HCT116 (cell line): ENCODE results near the gene CALCB. TPM values are rescaled to one million over a fixed set of nuclear protein-coding genes. Genes with fewer than 3 reads are reported as not detected.

Experiments used
- ATAC-seq: fragments of 200-7000 bp; cut with Tn5 transposase; 2 replicates; pipeline ENCODE4 v1.9.1; 2020; ENCODE audit warnings: mild to moderate bottlenecking, moderate library complexity
- BruUV-seq: library from RNA; stranded (reverse); fragments of 400-500 nt; replicated peaks from 2 replicates; lab custom pipeline; 2021; lab: Mats Ljungman, UMichigan
- CTCF ChIA-PET: fragments of 300-600 bp; sonication (Branson Sonifier 250); formaldehyde crosslinking; loops from one replicate; lab custom pipeline; 2021; ENCODE audit warnings: antibody characterized with exemption; lab: Charles Lee
- POLR2A ChIA-PET: fragments of 300-600, 350-600 bp; sonication (Branson Sonifier 250); formaldehyde crosslinking; loops from one replicate; lab custom pipeline; 2021; ENCODE audit warnings: antibody characterized with exemption; lab: Charles Lee
- RAD21 ChIA-PET, 2 experiments: fragments of 300-600 bp; sonication (Branson Sonifier 250); formaldehyde crosslinking; loops; one replicate each; lab custom pipeline; 2023; ENCODE audit warnings: low total read pairs in 2 of 2; ENCODE audit not compliant: uncharacterized antibody in 2 of 2, unreplicated experiment in 2 of 2, low non-redundant PET in 1 of 2; lab: Charles Lee
- DNase-seq: peaks from one replicate; pipeline ENCODE4 v3.0.0-alpha.2; 2010; ENCODE audit warnings: low read depth, low spot score
- H2AFZ ChIP-seq: fragments of 200-600 bp; shearing (Covaris generic), sonication (generic); 2 replicates; pipeline ENCODE4 v1.6.1; 2017; ENCODE audit warnings: low read depth, mixed run types, mixed read lengths, antibody characterized with exemption, low read length; ENCODE audit not compliant: poor library complexity, severe bottlenecking
- H3K27ac ChIP-seq: 2 replicates; pipeline ENCODE4 v1.5.1; 2012; ENCODE audit warnings: low read depth, low read length
- H3K27me3 ChIP-seq: fragments of 200-600 bp; sonication (generic); 2 replicates; pipeline ENCODE4 v1.6.1; 2016; ENCODE audit warnings: mixed run types, low read length, mixed read lengths; ENCODE audit not compliant: insufficient read depth
- H3K36me3 ChIP-seq, 2 experiments: fragments of 200-500 bp in 1 of 2; fragments of 200-600 bp in 1 of 2; sonication (Bioruptor generic) in 1 of 2; sonication (generic) in 1 of 2; 2 replicates each; pipeline versions ENCODE4 v1.5.1 to v1.6.1; 2014 to 2016; ENCODE audit warnings: low read length in 2 of 2, inconsistent platforms in 1 of 2, mixed read lengths in 1 of 2, mixed run types in 1 of 2; ENCODE audit not compliant: insufficient read depth in 2 of 2, control insufficient read depth in 1 of 2
- H3K4me1 ChIP-seq, 2 experiments: fragments of 200-600 bp in 1 of 2; sonication (generic) in 1 of 2; 2 replicates each; pipeline versions ENCODE4 v1.5.1 to v1.6.1; 2012 to 2017; ENCODE audit warnings: low read length in 2 of 2, inconsistent platforms in 1 of 2, mild to moderate bottlenecking in 1 of 2, mixed read lengths in 1 of 2, mixed run types in 1 of 2, moderate library complexity in 1 of 2; ENCODE audit not compliant: insufficient read depth in 2 of 2, control insufficient read depth in 1 of 2
- H3K4me2 ChIP-seq: fragments of 200-600 bp; sonication (generic); 2 replicates; pipeline ENCODE4 v1.6.1; 2017; ENCODE audit warnings: mixed run types, low read length, mixed read lengths
- H3K4me3 ChIP-seq, 2 experiments: fragments of 200-600 bp in 1 of 2; sonication (generic) in 1 of 2; replicated peaks in 1 of 2; 2 replicates each; pipeline ENCODE4 v1.5.1; 2011 to 2016; ENCODE audit warnings: low read length in 2 of 2, control low read depth in 1 of 2, low read depth in 1 of 2, mild to moderate bottlenecking in 1 of 2, mixed read lengths in 1 of 2, mixed run types in 1 of 2
- H3K79me2 ChIP-seq: fragments of 200-600 bp; sonication (generic); 2 replicates; pipeline ENCODE4 v1.6.1; 2017; ENCODE audit warnings: mild to moderate bottlenecking, mixed run types, low read length, moderate library complexity, mixed read lengths; ENCODE audit not compliant: insufficient read depth
- H3K9ac ChIP-seq: fragments of 200-600 bp; sonication (generic); 2 replicates; pipeline ENCODE4 v1.6.1; 2016; ENCODE audit warnings: low read length, mixed read lengths
- H3K9me2 ChIP-seq: fragments of 200-600 bp; sonication (generic), shearing (Covaris generic); 2 replicates; pipeline ENCODE4 v1.6.1; 2017; ENCODE audit warnings: mixed run types, mild to moderate bottlenecking, moderate library complexity; ENCODE audit not compliant: insufficient read depth
- H3K9me3 ChIP-seq, 2 experiments: fragments of 200-500 bp in 1 of 2; fragments of 200-600 bp in 1 of 2; sonication (Bioruptor generic) in 1 of 2; sonication (generic) in 1 of 2; 2 replicates each; pipeline ENCODE4 v1.6.1; 2014 to 2017; ENCODE audit warnings: low read length in 2 of 2, mixed read lengths in 2 of 2, inconsistent platforms in 1 of 2, low read depth in 1 of 2, mild to moderate bottlenecking in 1 of 2, mixed run types in 1 of 2, moderate library complexity in 1 of 2; ENCODE audit not compliant: control insufficient read depth in 1 of 2, insufficient read depth in 1 of 2
- H4K20me1 ChIP-seq: fragments of 200-600 bp; sonication (generic), shearing (Covaris generic); 2 replicates; pipeline ENCODE4 v1.6.1; 2017; ENCODE audit warnings: mixed run types, mild to moderate bottlenecking, moderate library complexity; ENCODE audit not compliant: insufficient read depth
- ATF3 ChIP-seq: IDR thresholded peaks from 2 replicates; pipeline ENCODE4 v1.6.1; 2012
- CEBPB ChIP-seq: IDR thresholded peaks from 2 replicates; pipeline ENCODE4 v1.6.1; 2012; ENCODE audit warnings: low read depth
- EGR1 ChIP-seq: IDR thresholded peaks from 2 replicates; pipeline ENCODE4 v1.6.1; 2012; ENCODE audit warnings: low read depth
- ELF1 ChIP-seq: IDR thresholded peaks from 2 replicates; pipeline ENCODE4 v1.6.1; 2012; ENCODE audit warnings: low read depth, borderline replicate concordance
- EZH2phosphoT487 ChIP-seq: fragments of 200-600 bp; IDR thresholded peaks from 2 replicates; pipeline ENCODE4 v1.6.1; 2018; ENCODE audit warnings: antibody characterized with exemption, borderline replicate concordance
- FOSL1 ChIP-seq: IDR thresholded peaks from 2 replicates; pipeline ENCODE4 v1.6.1; 2012; ENCODE audit warnings: low read depth
- JUND ChIP-seq: IDR thresholded peaks from 2 replicates; pipeline ENCODE4 v1.6.1; 2012
- MAX ChIP-seq: IDR thresholded peaks from 2 replicates; pipeline ENCODE4 v1.6.1; 2012
- POLR2AphosphoS5 ChIP-seq: IDR thresholded peaks from 2 replicates; pipeline ENCODE4 v1.6.1; 2011; ENCODE audit warnings: mild to moderate bottlenecking, low read depth, low read length, moderate library complexity
- RAD21 ChIP-seq: IDR thresholded peaks from 2 replicates; pipeline ENCODE4 v1.6.1; 2012; ENCODE audit warnings: low read depth, mild to moderate bottlenecking
- SIN3A ChIP-seq: IDR thresholded peaks from 2 replicates; pipeline ENCODE4 v1.6.1; 2012; ENCODE audit warnings: low read depth
- SP1 ChIP-seq: IDR thresholded peaks from 2 replicates; pipeline ENCODE4 v1.6.1; 2012; ENCODE audit warnings: low read depth
- SRF ChIP-seq: IDR thresholded peaks from 2 replicates; pipeline ENCODE4 v1.6.1; 2012; ENCODE audit warnings: low read depth
- TCF7L2 ChIP-seq: IDR thresholded peaks from 2 replicates; pipeline ENCODE4 v1.7.0; 2011; ENCODE audit warnings: borderline replicate concordance, inconsistent platforms; ENCODE audit not compliant: insufficient read depth, insufficient read length; ENCODE audit errors: extremely low read depth
- ZNF274 ChIP-seq: fragments of 200-500 bp; sonication (Bioruptor generic); IDR thresholded peaks from 2 replicates; pipeline ENCODE4 v1.6.1; 2014; ENCODE audit warnings: mild to moderate bottlenecking, low read depth, low read length, inconsistent platforms
- intact Hi-C: fragments of 100-400 bp; cut with micrococcal nuclease; formaldehyde crosslinking; loops from 2 replicates; pipeline ENCODE4 v1.10.0; 2022
- total RNA-seq: library from RNA; stranded (reverse); gene quantifications from one replicate; pipeline ENCODE4 v1.2.1, GENCODE V29; 2021; ENCODE audit not compliant: unreplicated experiment

CALCB gene
- total RNA-seq, 1 experiment from 2014 or later, result 0.22 TPM

- no TSS peak for BruUV-seq
- Histone ChIP-seq H3K27ac (no peak overlapping the region), H3K4me2 (no peak overlapping the region), H4K20me1 (no peaks in the 10 kb centered on the region), H3K4me1 (no peaks in the 10 kb centered on the region), H3K36me3 (no peaks in the 10 kb centered on the region), H3K4me3 (no peak overlapping the region), H3K9ac (no peak overlapping the region), H3K9me2 (no peaks in the 10 kb centered on the region), H2AFZ (no peak overlapping the region), H3K79me2 (no peaks in the 10 kb centered on the region), H3K27me3 (no peaks in the 10 kb centered on the region; the same call in 1 of the 2 replicates), H3K9me3 (no peaks in the 10 kb centered on the region)
- CTCF ChIA-PET, result interaction anchor here (1.2 to 1.5 kb wide), 2 partner anchors 121 to 188 kb away, joined by 3 to 5 read pairs; no protein-coding TSS in a partner anchor
- DNase-seq, result no peak
- RAD21 ChIA-PET, result no interaction called here
- ATAC-seq, result no peak
- intact Hi-C loops, result no loop called here
- POLR2A ChIA-PET, result no interaction called here
- TF ChIP-seq MAX (no peak), EGR1 (no peak), TCF7L2 (no peak), CEBPB (no peak), SRF (no peak), ATF3 (no peak), ELF1 (no peak), JUND (no peak), FOSL1 (no peak), RAD21 (no peak), POLR2AphosphoS5 (no peak), ZNF274 (no peak), EZH2phosphoT487 (no peak), SIN3A (no peak), SP1 (no peak)
Observed at GRCh38 chr11:15095736-15096228, 22.4 kb downstream of the CALCB start.
